PFSK-1 (cell line): ENCODE results near the gene ABCA1.

ENCODE experiments used
- FOXP2 ChIP-seq: optimal IDR thresholded peaks from 2 replicates; pipeline ENCODE3; 2011; ENCODE audit warnings: borderline replicate concordance, control low read depth, inconsistent platforms; ENCODE audit not compliant: insufficient read depth; ENCODE audit errors: extremely low read length, extremely low read depth
- POLR2AphosphoS5 ChIP-seq: IDR thresholded peaks from 2 replicates; pipeline ENCODE4 v1.6.1; 2012; ENCODE audit warnings: low read depth, mild to moderate bottlenecking, control low read depth, low read length, moderate library complexity
- REST ChIP-seq, 2 experiments: IDR thresholded peaks; 2 replicates each; pipeline versions ENCODE4 v1.6.1 to v1.8.0; 2011 to 2012; ENCODE audit warnings: low read depth in 2 of 2, low read length in 2 of 2, control low read depth in 1 of 2, inconsistent platforms in 1 of 2, mild to moderate bottlenecking in 1 of 2, moderate library complexity in 1 of 2; ENCODE audit not compliant: insufficient read depth in 1 of 2
- SIN3A ChIP-seq: IDR thresholded peaks from 2 replicates; pipeline ENCODE4 v1.6.1; 2012; ENCODE audit warnings: mild to moderate bottlenecking, low read length, moderate library complexity, borderline replicate concordance; ENCODE audit not compliant: insufficient read depth
- TAF1 ChIP-seq: IDR thresholded peaks from 2 replicates; pipeline ENCODE4 v1.6.1; 2012; ENCODE audit warnings: low read length, control low read depth, borderline replicate concordance; ENCODE audit not compliant: insufficient read depth

Gene ABCA1

DNA sequence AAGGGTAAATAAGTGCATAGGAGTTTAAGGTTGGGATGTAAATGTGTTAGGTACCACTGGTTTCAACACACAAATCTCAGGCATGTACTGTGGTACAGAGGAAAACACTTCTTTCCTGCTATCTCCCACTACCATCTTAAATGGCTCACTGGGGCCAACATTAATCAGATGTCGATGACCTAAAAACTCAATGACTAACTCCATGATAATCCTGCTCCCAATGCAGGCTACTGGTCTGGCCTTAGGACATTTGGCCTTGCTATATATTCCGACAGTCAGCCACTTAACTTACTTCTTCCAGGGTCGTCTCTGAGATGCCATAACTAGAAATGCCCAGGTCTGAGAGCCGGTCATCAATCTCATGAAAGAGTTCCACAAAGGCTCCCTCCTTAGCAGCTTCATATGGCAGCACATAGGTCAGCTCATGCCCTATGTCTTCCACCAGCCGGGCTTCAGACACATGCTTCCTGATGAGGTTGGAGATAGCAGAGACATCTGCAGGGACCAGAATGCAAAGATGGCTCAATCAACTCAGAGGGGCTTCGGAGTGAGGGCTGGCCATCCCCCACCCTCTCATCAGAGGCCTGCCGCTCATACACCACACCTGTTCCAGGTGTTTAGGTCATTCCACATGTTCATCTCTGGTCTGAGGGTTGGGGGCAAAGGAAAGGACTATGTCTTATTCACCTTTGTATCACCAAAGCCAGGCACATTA is 111.9 kb downstream of the ABCA1 start:
- TF ChIP-seq FOXP2 (no peak), TAF1 (no peak), POLR2AphosphoS5 (no peak), SIN3A (no peak), REST (IDR thresholded peaks at IDR 0.05; ENCODE audit: insufficient read depth in 1 of 2, low read depth in 2 of 2, low read length in 2 of 2) (no peak)

- TF ChIP-seq FOXP2, result no peak
Measured at GRCh38 chr9:104810421-104811339, 117.3 kb downstream of the ABCA1 start.

GRCh38 chr9:104808035-104808614 is 119.8 kb downstream of the ABCA1 start:
- TF ChIP-seq FOXP2 (no peak), POLR2AphosphoS5 (no peak), SIN3A (no peak), REST (IDR thresholded peaks at IDR 0.05; ENCODE audit: insufficient read depth in 1 of 2, low read depth in 2 of 2, low read length in 2 of 2) (no peak), TAF1 (no peak)

GRCh38 chr9:104805441-104805840 is 122.5 kb downstream of the ABCA1 start:
- TF ChIP-seq TAF1 (no peak), FOXP2 (no peak), SIN3A (no peak), POLR2AphosphoS5 (no peak), REST (IDR thresholded peaks at IDR 0.05; ENCODE audit: insufficient read depth in 1 of 2, low read depth in 2 of 2, low read length in 2 of 2) (no peak)

DNA sequence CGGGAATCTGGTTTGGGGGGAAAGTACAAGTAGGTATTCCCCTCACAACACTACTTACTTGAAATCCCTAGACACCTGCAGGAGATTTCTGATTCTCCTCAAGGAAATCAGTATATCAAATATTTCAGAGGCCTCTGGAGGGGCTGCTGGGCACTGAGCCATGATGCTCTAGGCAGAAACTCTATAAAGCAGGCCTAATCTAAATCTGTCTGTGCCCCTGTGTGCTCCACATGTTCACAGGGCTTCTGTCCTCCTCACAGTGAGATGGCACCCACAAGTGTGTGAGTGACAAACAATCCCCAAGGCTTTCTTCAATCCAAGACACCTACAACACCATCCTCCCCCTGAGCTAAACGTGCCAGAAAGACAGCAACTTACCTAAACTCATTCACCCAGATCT is 125.0 kb downstream of the ABCA1 start:
- no peak for TF ChIP-seq REST (IDR thresholded peaks at IDR 0.05; ENCODE audit: insufficient read depth in 1 of 2, low read depth in 2 of 2, low read length in 2 of 2)
- no peak for TF ChIP-seq FOXP2
- no peak for TF ChIP-seq POLR2AphosphoS5
- no peak for TF ChIP-seq TAF1
- TF ChIP-seq SIN3A, result no peak
